ENCODE measurements around the gene RXRA. TPM values are rescaled to one million over a fixed set of nuclear protein-coding genes. Genes with fewer than 3 reads are reported as not detected.

The RXRA gene
- total RNA-seq, 1 donor from 2014 or later = 33.4 TPM

DNA sequence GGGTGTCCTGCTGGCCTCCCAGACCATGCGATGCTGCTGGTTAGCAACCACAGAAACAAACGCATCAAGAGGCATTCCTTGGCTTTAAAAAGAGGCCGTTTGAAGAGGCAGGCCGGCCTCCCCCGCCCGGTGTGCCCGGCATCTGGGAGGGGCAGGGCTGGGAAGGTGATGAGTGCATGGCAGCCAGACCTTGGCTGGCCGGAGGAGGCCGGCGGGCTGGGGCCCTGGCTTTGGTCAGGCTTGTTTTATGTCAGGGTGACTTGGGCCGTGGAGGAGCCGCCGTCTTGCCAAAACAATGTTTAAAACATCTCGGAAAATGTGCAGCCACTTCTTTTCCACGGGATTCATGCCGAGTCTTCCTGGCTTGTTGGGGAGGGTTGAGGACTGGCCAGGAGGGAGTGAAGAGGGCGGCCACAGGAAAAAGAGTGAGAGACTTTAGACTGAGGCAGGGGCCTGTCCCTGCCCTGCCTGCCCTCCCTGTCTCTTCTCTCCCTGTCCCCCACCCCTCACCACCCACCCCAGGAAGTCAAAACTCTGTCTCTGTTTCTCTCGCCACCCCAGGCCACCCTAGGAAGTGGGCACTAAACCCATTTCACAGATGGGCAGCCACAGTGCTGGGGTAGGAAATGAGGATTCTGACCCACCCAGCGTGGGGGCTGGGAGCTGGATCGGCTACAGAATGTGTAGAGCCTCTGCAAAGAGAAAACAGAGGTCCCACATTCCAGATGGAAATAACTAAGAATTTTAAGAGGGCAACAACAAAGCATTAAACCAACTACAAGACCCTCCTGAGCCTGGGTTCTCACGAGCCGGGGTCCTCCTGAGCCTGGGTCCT lies 143.0 kb downstream of the RXRA start:
- FAIRE-seq = no peak

DNA sequence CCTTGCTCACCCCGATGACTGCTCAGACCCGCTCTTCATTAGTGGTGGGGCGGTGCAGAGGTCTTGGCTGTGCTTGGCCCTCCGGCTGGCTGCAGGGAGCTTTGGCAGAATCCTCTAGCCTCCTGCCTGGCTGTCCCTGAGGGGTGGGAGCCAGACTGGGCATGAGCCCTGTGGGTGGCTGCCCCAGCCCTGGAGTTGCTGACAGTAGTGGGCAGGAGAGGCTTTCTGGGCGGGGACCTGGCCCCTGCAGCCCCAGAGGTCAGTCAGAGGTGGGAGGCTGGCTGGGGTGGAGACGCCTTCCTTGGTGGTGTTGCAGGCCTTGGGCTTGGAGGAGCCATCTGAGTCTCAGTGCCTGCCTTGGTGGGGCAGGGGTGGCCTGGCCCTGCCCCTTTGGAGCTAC lies 146.0 kb downstream of the RXRA start:
- no peaks in the 10 kb centered on the region for H3K36me3 ChIP-seq (ENCODE audit: insufficient read depth, low read length)
- no peak overlapping the region for H3K9ac ChIP-seq (ENCODE audit: low read length)
- no peaks in the 10 kb centered on the region for H4K20me1 ChIP-seq (ENCODE audit: insufficient read depth, low read length)
- H3K9me3 Mint-ChIP-seq (ENCODE audit: unreplicated experiment) = no peaks in the 10 kb centered on the region
- no peak overlapping the region for H3K27ac ChIP-seq (ENCODE audit: low read depth, low read length)
- H3K4me2 ChIP-seq (ENCODE audit: low read length) = no peak overlapping the region
- H3K79me2 ChIP-seq (ENCODE audit: insufficient read depth, low read length) = no peaks in the 10 kb centered on the region
- DNase-seq (ENCODE audit: low read depth) = no peak
- no peak for FAIRE-seq
- no peak for TF ChIP-seq EZH2 (IDR thresholded peaks at IDR 0.05; ENCODE audit: insufficient read depth, low read length)
- TF ChIP-seq, protein P1, sequence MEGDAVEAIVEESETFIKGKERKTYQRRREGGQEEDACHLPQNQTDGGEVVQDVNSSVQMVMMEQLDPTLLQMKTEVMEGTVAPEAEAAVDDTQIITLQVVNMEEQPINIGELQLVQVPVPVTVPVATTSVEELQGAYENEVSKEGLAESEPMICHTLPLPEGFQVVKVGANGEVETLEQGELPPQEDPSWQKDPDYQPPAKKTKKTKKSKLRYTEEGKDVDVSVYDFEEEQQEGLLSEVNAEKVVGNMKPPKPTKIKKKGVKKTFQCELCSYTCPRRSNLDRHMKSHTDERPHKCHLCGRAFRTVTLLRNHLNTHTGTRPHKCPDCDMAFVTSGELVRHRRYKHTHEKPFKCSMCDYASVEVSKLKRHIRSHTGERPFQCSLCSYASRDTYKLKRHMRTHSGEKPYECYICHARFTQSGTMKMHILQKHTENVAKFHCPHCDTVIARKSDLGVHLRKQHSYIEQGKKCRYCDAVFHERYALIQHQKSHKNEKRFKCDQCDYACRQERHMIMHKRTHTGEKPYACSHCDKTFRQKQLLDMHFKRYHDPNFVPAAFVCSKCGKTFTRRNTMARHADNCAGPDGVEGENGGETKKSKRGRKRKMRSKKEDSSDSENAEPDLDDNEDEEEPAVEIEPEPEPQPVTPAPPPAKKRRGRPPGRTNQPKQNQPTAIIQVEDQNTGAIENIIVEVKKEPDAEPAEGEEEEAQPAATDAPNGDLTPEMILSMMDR (IDR thresholded peaks at IDR 0.05; ENCODE audit: insufficient read depth, low read depth, low read length) = no peak
- peaks cover 20% of the 10 kb centered on the region for H3K4me1 ChIP-seq (ENCODE audit: insufficient read depth, low read length)
- no peak overlapping the region for H3K4me3 ChIP-seq (ENCODE audit: insufficient read depth, low read depth, low read length)
- no peaks in the 10 kb centered on the region for H3K4me1 Mint-ChIP-seq (ENCODE audit: low read depth, unreplicated experiment)
- peaks cover 12% of the 10 kb centered on the region for H3K27me3 Mint-ChIP-seq (ENCODE audit: low read depth, unreplicated experiment)
- H3K4me3 Mint-ChIP-seq (ENCODE audit: unreplicated experiment) = no peak overlapping the region
- H3K27me3 ChIP-seq (ENCODE audit: insufficient read depth, low read length) = no peaks in the 10 kb centered on the region
- no peak overlapping the region for H2AFZ ChIP-seq (ENCODE audit: low read depth, low read length)
- H3K36me3 Mint-ChIP-seq (ENCODE audit: low read depth, unreplicated experiment) = no peaks in the 10 kb centered on the region
- H3K9me3 ChIP-seq (ENCODE audit: insufficient read depth, low read depth, low read length) = no peaks in the 10 kb centered on the region
- H3K27ac Mint-ChIP-seq (ENCODE audit: unreplicated experiment) = no peak overlapping the region

More for the DNA sequence above, 143.0 kb downstream of the RXRA start:
- H3K9ac ChIP-seq (ENCODE audit: low read length) = no peak overlapping the region
- H4K20me1 ChIP-seq (ENCODE audit: insufficient read depth, low read length) = no peaks in the 10 kb centered on the region
- no peaks in the 10 kb centered on the region for H3K9me3 ChIP-seq (ENCODE audit: insufficient read depth, low read depth, low read length)
- no peak overlapping the region for H2AFZ ChIP-seq (ENCODE audit: low read depth, low read length)
- H3K4me1 ChIP-seq (ENCODE audit: insufficient read depth, low read length) = peaks cover 7% of the 10 kb centered on the region
- no peaks in the 10 kb centered on the region for H3K4me1 Mint-ChIP-seq (ENCODE audit: low read depth, unreplicated experiment)
- H3K27me3 ChIP-seq (ENCODE audit: insufficient read depth, low read length) = no peaks in the 10 kb centered on the region
- H3K9me3 Mint-ChIP-seq (ENCODE audit: unreplicated experiment) = no peaks in the 10 kb centered on the region
- H3K79me2 ChIP-seq (ENCODE audit: insufficient read depth, low read length) = no peaks in the 10 kb centered on the region
- no peaks in the 10 kb centered on the region for H3K36me3 ChIP-seq (ENCODE audit: insufficient read depth, low read length)
- no peak overlapping the region for H3K27ac Mint-ChIP-seq (ENCODE audit: unreplicated experiment)
- H3K4me3 ChIP-seq (ENCODE audit: insufficient read depth, low read depth, low read length) = no peak overlapping the region
- peak; percentile 26 for DNase-seq (ENCODE audit: low read depth)
- H3K27me3 Mint-ChIP-seq (ENCODE audit: low read depth, unreplicated experiment) = peaks cover 12% of the 10 kb centered on the region
- TF ChIP-seq EZH2 (IDR thresholded peaks at IDR 0.05; ENCODE audit: insufficient read depth, low read length) = no peak
- TF ChIP-seq, protein P1 (IDR thresholded peaks at IDR 0.05; ENCODE audit: insufficient read depth, low read depth, low read length) = no peak
- H3K4me2 ChIP-seq (ENCODE audit: low read length) = no peak overlapping the region
- no peaks in the 10 kb centered on the region for H3K36me3 Mint-ChIP-seq (ENCODE audit: low read depth, unreplicated experiment)
- H3K4me3 Mint-ChIP-seq (ENCODE audit: unreplicated experiment) = no peak overlapping the region
- no peak overlapping the region for H3K27ac ChIP-seq (ENCODE audit: low read depth, low read length)

Data from astrocyte (in vitro differentiated cells and primary cell).